Measurements from ENCODE around the gene HBG1. TPM values are rescaled to one million over a fixed set of nuclear protein-coding genes. Genes with fewer than 3 reads are reported as not detected.

The HBG1 gene
- total RNA-seq, 3 donors from 2014 or later (not counting 1 experiment from before 2014, with no cell fraction given): not detected

- no peak for TF ChIP-seq CTCF (IDR thresholded peaks at IDR 0.05)
- intact Hi-C loops (cut with micrococcal nuclease): no loop called here
- H3K36me3 Mint-ChIP-seq: no peaks in the 10 kb centered on the region
Measured at GRCh38 chr11:5239046-5239445, 10.6 kb downstream of the HBG1 start.

GRCh38 chr11:5238486-5238885, 11.2 kb downstream of the HBG1 start:
- H3K9me3 Mint-ChIP-seq: peaks cover 0 to 2% of the 10 kb centered on the region in 2 donors
- Histone ChIP-seq H3K27me3 (ENCODE audit: control insufficient read depth, insufficient read depth, low read length) (no peaks in the 10 kb centered on the region), H3K4me1 (ENCODE audit: control insufficient read depth, insufficient read depth, low read length) (no peaks in the 10 kb centered on the region), H3K9me3 (ENCODE audit: control insufficient read depth, insufficient read depth, low read length) (no peaks in the 10 kb centered on the region), H3K4me3 (ENCODE audit: low read length) (no peak overlapping the region), H3K36me3 (ENCODE audit: control insufficient read depth, insufficient read depth, low read length) (no peaks in the 10 kb centered on the region), H3K27ac (ENCODE audit: low read length) (no peak overlapping the region)
- intact Hi-C loops (cut with micrococcal nuclease): no loop called here
- H3K27me3 Mint-ChIP-seq (ENCODE audit: low read depth in 2 of 2): peaks cover 5 to 10% of the 10 kb centered on the region in 2 donors
- DNase-seq (no peak), ATAC-seq (no peak)
- no peak overlapping the region for H3K27ac Mint-ChIP-seq
- 38% methylated on average over 2 of the region's 2 CpGs for WGBS (ENCODE audit: insufficient coverage)
- TF ChIP-seq CTCF (IDR thresholded peaks at IDR 0.05): no peak
- no peak overlapping the region for H3K4me3 Mint-ChIP-seq
- H3K4me1 Mint-ChIP-seq: no peaks in the 10 kb centered on the region
- H3K36me3 Mint-ChIP-seq: no peaks in the 10 kb centered on the region

More at GRCh38 chr11:5239046-5239445, 10.6 kb downstream of the HBG1 start:
- no peak overlapping the region for H3K27ac Mint-ChIP-seq
- no peaks in the 10 kb centered on the region for H3K4me1 ChIP-seq (ENCODE audit: control insufficient read depth, insufficient read depth, low read length)
- no peaks in the 10 kb centered on the region for H3K9me3 ChIP-seq (ENCODE audit: control insufficient read depth, insufficient read depth, low read length)
- H3K4me3 Mint-ChIP-seq: no peak overlapping the region
- H3K36me3 ChIP-seq (ENCODE audit: control insufficient read depth, insufficient read depth, low read length): no peaks in the 10 kb centered on the region
- no peak overlapping the region for H3K27ac ChIP-seq (ENCODE audit: low read length)
- DNase-seq: no peak
- peaks cover 0 to 2% of the 10 kb centered on the region in 2 donors for H3K9me3 Mint-ChIP-seq
- H3K27me3 Mint-ChIP-seq (ENCODE audit: low read depth in 2 of 2): peaks cover 5 to 10% of the 10 kb centered on the region in 2 donors
- H3K4me1 Mint-ChIP-seq: no peaks in the 10 kb centered on the region
- H3K4me3 ChIP-seq (ENCODE audit: low read length): no peak overlapping the region
- no peak for ATAC-seq
- H3K27me3 ChIP-seq (ENCODE audit: control insufficient read depth, insufficient read depth, low read length): no peaks in the 10 kb centered on the region

GRCh38 chr11:5237420-5237819, 12.2 kb downstream of the HBG1 start:
- Histone ChIP-seq H3K27ac (ENCODE audit: low read length) (no peak overlapping the region), H3K36me3 (ENCODE audit: control insufficient read depth, insufficient read depth, low read length) (no peaks in the 10 kb centered on the region), H3K4me3 (ENCODE audit: low read length) (no peak overlapping the region), H3K9me3 (ENCODE audit: control insufficient read depth, insufficient read depth, low read length) (no peaks in the 10 kb centered on the region), H3K27me3 (ENCODE audit: control insufficient read depth, insufficient read depth, low read length) (no peaks in the 10 kb centered on the region), H3K4me1 (ENCODE audit: control insufficient read depth, insufficient read depth, low read length) (no peaks in the 10 kb centered on the region)
- no peaks in the 10 kb centered on the region for H3K36me3 Mint-ChIP-seq
- peaks cover 5 to 10% of the 10 kb centered on the region in 2 donors for H3K27me3 Mint-ChIP-seq (ENCODE audit: low read depth in 2 of 2)
- intact Hi-C loops (cut with micrococcal nuclease): no loop called here
- 98% methylated on average over 2 of the region's 2 CpGs for WGBS (ENCODE audit: insufficient coverage)
- ATAC-seq: no peak
- H3K4me1 Mint-ChIP-seq: no peaks in the 10 kb centered on the region
- no peak for TF ChIP-seq CTCF (IDR thresholded peaks at IDR 0.05)
- no peak for DNase-seq
- H3K9me3 Mint-ChIP-seq: peaks cover 0 to 2% of the 10 kb centered on the region in 2 donors
- no peak overlapping the region for H3K27ac Mint-ChIP-seq
- H3K4me3 Mint-ChIP-seq: no peak overlapping the region

GRCh38 chr11:5235364-5236095, 14.1 kb downstream of the HBG1 start:
- Histone ChIP-seq H3K9me3 (ENCODE audit: control insufficient read depth, insufficient read depth, low read length) (no peaks in the 10 kb centered on the region), H3K27me3 (ENCODE audit: control insufficient read depth, insufficient read depth, low read length) (no peaks in the 10 kb centered on the region), H3K36me3 (ENCODE audit: control insufficient read depth, insufficient read depth, low read length) (no peaks in the 10 kb centered on the region), H3K4me3 (ENCODE audit: low read length) (no peak overlapping the region), H3K27ac (ENCODE audit: low read length) (no peak overlapping the region), H3K4me1 (ENCODE audit: control insufficient read depth, insufficient read depth, low read length) (no peaks in the 10 kb centered on the region)
- Mint-ChIP-seq H3K36me3 (no peaks in the 10 kb centered on the region), H3K27ac (no peak overlapping the region), H3K4me1 (no peaks in the 10 kb centered on the region), H3K4me3 (no peak overlapping the region), H3K27me3 (ENCODE audit: low read depth in 2 of 2) (peaks cover 5 to 7% of the 10 kb centered on the region in 2 donors), H3K9me3 (peaks cover 0 to 2% of the 10 kb centered on the region in 2 donors)
- WGBS (ENCODE audit: insufficient coverage): 89% methylated on average over 1 of the region's 5 CpGs
- ATAC-seq: no peak
- no peak for TF ChIP-seq CTCF (IDR thresholded peaks at IDR 0.05)
- no peak for DNase-seq
- intact Hi-C loops (cut with micrococcal nuclease): no loop called here
